ENCODE results near the gene PATJ. TPM values are rescaled to one million over a fixed set of nuclear protein-coding genes. Genes with fewer than 3 reads are reported as not detected.
A peak's percentile ranks its signal among the peaks of the same experiment; 100 is the strongest.
"Not testable (repeated sequence)": the region's sequence is repeated elsewhere in the genome, so short reads cannot be mapped to it uniquely, and the experiment has no call there.

PATJ gene
- total and polyA plus RNA-seq, 5 experiments from 2014 or later: 13.4 to 33.8 (median 17.5) TPM

GRCh38 chr1:61879887-61880474 lies 137.7 kb downstream of the PATJ start:
- H3K4me1 Mint-ChIP-seq, H3K4me3 Mint-ChIP-seq, H3K27me3 Mint-ChIP-seq, ATAC-seq, H3K9me3 Mint-ChIP-seq, POLR2A ChIA-PET, DNase-seq: not testable (repeated sequence)
- peaks cover 47 to 90% (median 78%) of the 10 kb centered on the region in 3 donors for H3K36me3 Mint-ChIP-seq
- peak overlapping the region in 1 of 10 donors; percentile 44 for H3K27ac Mint-ChIP-seq

DNA sequence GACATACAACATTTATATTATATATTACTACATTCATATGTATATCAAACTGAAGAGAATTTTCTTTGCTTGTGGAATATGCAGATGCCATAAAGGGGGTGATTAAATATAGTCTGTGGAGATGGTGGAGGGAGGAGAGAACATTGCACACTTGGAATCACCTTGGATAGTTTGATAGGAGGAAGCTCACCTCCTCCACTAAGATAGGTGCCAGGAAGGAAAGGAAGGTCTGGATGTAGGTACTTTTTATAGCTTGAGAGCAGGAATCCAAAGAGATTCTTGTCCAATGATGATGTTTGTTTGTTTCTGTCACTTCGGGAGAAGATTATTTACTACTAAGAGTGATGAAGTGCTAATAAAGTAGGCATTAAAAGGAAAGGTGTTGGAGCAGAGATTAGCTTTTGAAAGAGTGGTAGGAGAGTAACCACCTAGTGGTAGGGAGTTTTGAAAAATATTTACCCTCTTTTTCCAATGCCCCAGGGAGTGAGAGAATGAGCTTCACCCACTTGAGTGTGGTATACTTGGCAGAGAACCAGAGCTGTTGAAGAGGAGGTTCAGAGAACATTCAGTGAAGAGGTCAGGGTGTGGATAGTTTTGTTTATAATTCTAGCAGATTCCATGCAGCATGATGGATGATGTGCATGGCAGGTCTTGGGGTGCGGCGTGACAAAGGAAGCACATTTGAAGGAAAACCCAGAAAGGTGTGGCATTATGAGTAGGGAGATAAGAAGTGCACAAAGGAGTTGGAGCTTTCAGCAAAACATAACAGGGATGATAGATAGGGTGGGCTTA lies 145.0 kb downstream of the PATJ start:
- POLR2A ChIA-PET: no interaction called here
- H3K36me3 Mint-ChIP-seq: peaks cover 38 to 85% (median 62%) of the 10 kb centered on the region in 3 donors
- H3K27me3 Mint-ChIP-seq: no peaks in the 10 kb centered on the region
- H3K4me1 Mint-ChIP-seq: peaks cover 0 to 6% (median under 1%) of the 10 kb centered on the region in 4 donors
- no peak for ATAC-seq
- no peak overlapping the region for H3K4me3 Mint-ChIP-seq
- H3K9me3 Mint-ChIP-seq: peaks cover 0 to 11% (median 4%) of the 10 kb centered on the region in 9 donors
- no peak overlapping the region for H3K27ac Mint-ChIP-seq
- no peak for DNase-seq

DNA sequence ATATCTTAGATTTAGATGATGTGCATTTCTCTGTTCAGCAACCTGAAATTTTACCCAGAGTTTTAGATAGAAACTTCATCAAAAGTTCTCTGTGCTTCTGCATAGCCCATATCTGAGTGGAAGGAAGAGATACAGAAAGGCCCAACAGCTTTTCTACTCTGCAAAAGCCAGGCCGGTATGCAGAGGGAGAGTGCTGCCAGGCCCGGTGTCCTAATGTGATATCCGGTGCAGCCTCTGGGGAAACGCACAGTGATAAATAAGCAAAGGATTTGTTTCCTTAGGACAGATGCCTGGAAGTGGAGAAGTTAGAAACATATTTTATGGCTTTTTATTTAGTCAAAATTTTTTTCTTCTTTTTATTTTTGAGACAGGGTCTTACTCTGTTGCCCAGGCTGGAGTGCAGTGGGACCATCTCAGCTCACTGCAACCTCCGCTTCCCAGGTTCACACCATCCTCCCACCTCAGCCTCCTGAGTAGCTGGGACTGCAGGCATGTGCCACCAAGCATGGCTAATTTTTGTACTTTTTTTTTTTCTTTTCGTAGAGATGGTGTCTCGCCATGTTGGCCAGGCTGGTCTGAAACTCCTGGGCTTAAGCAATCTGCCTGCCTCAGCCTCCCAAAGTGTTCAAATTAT lies 145.8 kb downstream of the PATJ start:
- H3K9me3 Mint-ChIP-seq: peaks cover 0 to 11% (median 4%) of the 10 kb centered on the region in 9 donors
- POLR2A ChIA-PET: no interaction called here
- H3K27ac Mint-ChIP-seq: no peak overlapping the region
- peaks cover 34 to 84% (median 63%) of the 10 kb centered on the region in 3 donors for H3K36me3 Mint-ChIP-seq
- ATAC-seq (no peak), DNase-seq (no peak)
- no peaks in the 10 kb centered on the region for H3K27me3 Mint-ChIP-seq
- H3K4me1 Mint-ChIP-seq: peaks cover 0 to 6% (median under 1%) of the 10 kb centered on the region in 4 donors
- H3K4me3 Mint-ChIP-seq: no peak overlapping the region

GRCh38 chr1:61888808-61889207 lies 146.5 kb downstream of the PATJ start:
- DNase-seq (no peak), ATAC-seq (no peak)
- Mint-ChIP-seq H3K4me1 (peaks cover 0 to 6% (median under 1%) of the 10 kb centered on the region in 4 donors), H3K36me3 (peaks cover 34 to 81% (median 69%) of the 10 kb centered on the region in 3 donors), H3K4me3 (no peak overlapping the region), H3K27me3 (no peaks in the 10 kb centered on the region), H3K9me3 (peaks cover 0 to 11% (median 4%) of the 10 kb centered on the region in 9 donors), H3K27ac (no peak overlapping the region)
- POLR2A ChIA-PET: no interaction called here

DNA sequence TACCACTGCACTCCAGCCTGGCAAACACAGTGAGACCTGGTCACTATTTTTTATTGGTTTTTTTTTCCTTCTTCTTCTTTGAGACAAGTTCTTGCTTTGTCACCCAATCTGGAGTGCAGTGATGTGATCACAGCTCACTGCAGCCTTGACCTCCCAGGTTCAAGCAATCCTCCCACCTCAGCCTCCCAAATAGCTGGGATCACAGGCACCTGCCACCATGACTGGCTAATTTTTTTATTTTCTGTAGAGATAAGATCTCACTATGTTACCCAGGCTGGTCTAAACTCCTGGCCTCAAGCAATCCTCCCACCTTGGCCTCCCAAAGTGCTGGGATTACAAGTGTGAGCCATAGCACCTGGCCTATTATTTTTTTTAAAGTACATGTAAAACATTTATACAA lies 148.2 kb downstream of the PATJ start:
- H3K9me3 Mint-ChIP-seq, H3K27me3 Mint-ChIP-seq, DNase-seq, ATAC-seq, H3K4me3 Mint-ChIP-seq, H3K4me1 Mint-ChIP-seq, H3K27ac Mint-ChIP-seq, POLR2A ChIA-PET: not testable (repeated sequence)
- peaks cover 31 to 81% (median 70%) of the 10 kb centered on the region in 3 donors for H3K36me3 Mint-ChIP-seq

GRCh38 chr1:61892977-61893376 lies 150.7 kb downstream of the PATJ start:
- peaks cover 0 to 8% (median 0%) of the 10 kb centered on the region in 9 donors for H3K9me3 Mint-ChIP-seq
- H3K27me3 Mint-ChIP-seq: no peaks in the 10 kb centered on the region

GRCh38 chr1:61894296-61894695 lies 152.0 kb downstream of the PATJ start:
- POLR2A ChIA-PET, H3K4me1 Mint-ChIP-seq, DNase-seq, ATAC-seq, H3K27me3 Mint-ChIP-seq, H3K9me3 Mint-ChIP-seq, H3K27ac Mint-ChIP-seq, H3K4me3 Mint-ChIP-seq: not testable (repeated sequence)
- H3K36me3 Mint-ChIP-seq: peaks cover 37 to 83% (median 82%) of the 10 kb centered on the region in 3 donors

More at GRCh38 chr1:61892977-61893376, 150.7 kb downstream of the PATJ start:
- DNase-seq (no peak), ATAC-seq (no peak)
- Mint-ChIP-seq H3K4me3 (no peak overlapping the region), H3K27ac (no peak overlapping the region), H3K36me3 (peaks cover 28 to 78% (median 76%) of the 10 kb centered on the region in 3 donors), H3K4me1 (peaks cover 0 to 2% (median 0%) of the 10 kb centered on the region in 4 donors)
- POLR2A ChIA-PET: no interaction called here

- peaks cover 37 to 85% (median 85%) of the 10 kb centered on the region in 3 donors for H3K36me3 Mint-ChIP-seq
- no peak overlapping the region for H3K27ac Mint-ChIP-seq
- no peak for ATAC-seq
- H3K4me1 Mint-ChIP-seq: no peaks in the 10 kb centered on the region
- no peak overlapping the region for H3K4me3 Mint-ChIP-seq
- no peaks in the 10 kb centered on the region for H3K27me3 Mint-ChIP-seq
- POLR2A ChIA-PET: no interaction called here
- DNase-seq: no peak
- H3K9me3 Mint-ChIP-seq: peaks cover 0 to 8% (median 0%) of the 10 kb centered on the region in 9 donors
Observed at GRCh38 chr1:61895175-61895574, 152.9 kb downstream of the PATJ start.

GRCh38 chr1:61898658-61899057 lies 156.4 kb downstream of the PATJ start:
- ATAC-seq: no peak

GRCh38 chr1:61904354-61904753 lies 162.1 kb downstream of the PATJ start:
- H3K36me3 Mint-ChIP-seq: peaks cover 12 to 79% (median 51%) of the 10 kb centered on the region in 3 donors
- DNase-seq: no peak
- POLR2A ChIA-PET: no interaction called here
- no peak for ATAC-seq
- H3K27ac Mint-ChIP-seq: no peak overlapping the region
- no peak overlapping the region for H3K4me3 Mint-ChIP-seq
- H3K9me3 Mint-ChIP-seq: no peaks in the 10 kb centered on the region
- no peaks in the 10 kb centered on the region for H3K27me3 Mint-ChIP-seq
- H3K4me1 Mint-ChIP-seq: peaks cover 0 to 8% (median 0%) of the 10 kb centered on the region in 4 donors

More at GRCh38 chr1:61898658-61899057, 156.4 kb downstream of the PATJ start:
- H3K27ac Mint-ChIP-seq: peak overlapping the region in 1 of 10 donors; percentile 17
- DNase-seq: no peak
- H3K27me3 Mint-ChIP-seq: no peaks in the 10 kb centered on the region
- H3K4me3 Mint-ChIP-seq: no peak overlapping the region
- peaks cover 0 to 8% (median 0%) of the 10 kb centered on the region in 9 donors for H3K9me3 Mint-ChIP-seq
- POLR2A ChIA-PET: no interaction called here
- peaks cover 0 to 4% (median 0%) of the 10 kb centered on the region in 4 donors for H3K4me1 Mint-ChIP-seq
- H3K36me3 Mint-ChIP-seq: peaks cover 27 to 90% (median 78%) of the 10 kb centered on the region in 3 donors

DNA sequence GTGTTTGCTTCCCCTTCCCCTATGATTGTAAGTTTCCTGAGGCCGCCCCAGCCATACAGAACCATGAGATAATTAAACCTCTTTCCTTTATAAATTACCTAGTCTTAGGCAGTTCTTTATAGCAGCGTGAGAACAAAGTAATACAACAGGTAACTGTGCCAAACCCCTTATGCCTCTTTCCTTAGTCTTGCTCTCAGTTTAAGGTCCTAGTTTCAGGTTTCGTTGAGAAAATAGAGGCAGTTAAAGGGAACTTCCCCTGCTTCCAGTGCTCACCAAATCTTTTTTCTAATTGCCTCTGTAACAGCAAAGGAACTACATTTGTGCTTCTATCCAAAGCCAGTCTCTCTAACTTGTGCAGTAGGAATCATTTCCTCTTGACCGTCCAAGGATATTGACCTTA lies 164.8 kb downstream of the PATJ start:
- Mint-ChIP-seq H3K27ac (peak overlapping the region in 1 of 10 donors; percentile 48), H3K36me3 (peaks cover 12 to 71% (median 46%) of the 10 kb centered on the region in 3 donors), H3K9me3 (no peaks in the 10 kb centered on the region), H3K4me3 (no peak overlapping the region), H3K4me1 (peaks cover 0 to 8% (median 0%) of the 10 kb centered on the region in 4 donors), H3K27me3 (no peaks in the 10 kb centered on the region)
- DNase-seq: no peak
- no peak for ATAC-seq
- POLR2A ChIA-PET: no interaction called here

DNA sequence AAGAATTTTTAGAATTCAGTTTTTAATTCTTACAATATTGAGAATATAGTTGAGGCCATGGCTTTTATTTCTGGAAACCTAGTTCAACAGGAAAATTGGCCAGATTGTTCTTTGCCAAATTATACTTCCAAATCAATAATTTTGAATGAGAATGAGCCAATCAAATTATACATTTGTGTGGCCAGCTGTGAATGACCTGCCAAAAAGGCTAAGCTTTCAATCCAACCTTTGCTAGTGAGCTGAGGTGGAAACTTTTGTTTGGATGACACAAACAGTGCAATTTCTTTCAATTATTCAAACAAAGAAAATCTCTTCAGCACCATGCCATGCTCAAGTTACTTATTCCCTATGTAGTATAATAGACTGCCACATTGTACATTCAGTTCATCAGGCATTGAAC lies 167.8 kb downstream of the PATJ start:
- no peak for ATAC-seq
- peaks cover 14 to 71% (median 38%) of the 10 kb centered on the region in 3 donors for H3K36me3 Mint-ChIP-seq
- no peaks in the 10 kb centered on the region for H3K27me3 Mint-ChIP-seq
- POLR2A ChIA-PET: no interaction called here
- no peak for DNase-seq
- H3K9me3 Mint-ChIP-seq: no peaks in the 10 kb centered on the region
- peaks cover 0 to 3% (median 0%) of the 10 kb centered on the region in 4 donors for H3K4me1 Mint-ChIP-seq
- H3K4me3 Mint-ChIP-seq: no peak overlapping the region
- H3K27ac Mint-ChIP-seq: no peak overlapping the region
